Esophagus muscularis mucosa (tissue), 3 donors: ENCODE measurements around the gene ROBO1.

ENCODE experiments used
- POLR2A ChIP-seq: fragments of 450-650 bp; IDR thresholded peaks from one replicate; pipeline ENCODE4 v1.6.1; 2017; ENCODE audit warnings: antibody characterized with exemption, moderate library complexity, mild to moderate bottlenecking, low read depth
- POLR2AphosphoS5 ChIP-seq, 2 donors: sonication (generic); formaldehyde crosslinking; IDR thresholded peaks; one replicate each; pipeline ENCODE4 v1.6.1; 2017; ENCODE audit warnings: antibody characterized with exemption in 2 of 2
- TF ChIP-seq, protein P1 (sequence below), 3 experiments: fragments of 200-600 bp in 2 of 3; fragments of 450-650 bp in 1 of 3; sonication (generic) in 2 of 3; IDR thresholded peaks; one replicate each; pipeline ENCODE4 v1.5.1; 2017 to 2019; ENCODE audit warnings: antibody characterized with exemption in 3 of 3, mild to moderate bottlenecking in 2 of 3, moderate library complexity in 1 of 3

DNA sequence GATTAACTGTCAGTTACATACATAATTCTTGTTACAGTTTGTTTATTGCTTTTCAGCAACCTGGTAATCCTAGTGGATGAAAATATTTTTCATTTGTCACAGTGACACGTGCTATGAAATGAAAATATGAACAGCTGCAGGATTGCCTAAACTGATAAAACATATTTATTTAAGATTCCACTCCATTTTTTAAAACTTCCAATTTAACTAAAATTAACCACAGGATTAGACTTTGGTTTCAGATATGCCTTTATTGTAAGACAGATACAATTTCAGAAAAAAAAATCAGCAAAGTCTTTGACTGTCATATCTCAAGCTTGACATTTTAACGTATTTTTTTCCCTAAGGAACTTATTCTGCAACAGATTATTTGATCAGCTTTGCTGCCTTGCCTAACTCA lies 550.7 kb downstream of the ROBO1 start:
- TF ChIP-seq, protein P1, sequence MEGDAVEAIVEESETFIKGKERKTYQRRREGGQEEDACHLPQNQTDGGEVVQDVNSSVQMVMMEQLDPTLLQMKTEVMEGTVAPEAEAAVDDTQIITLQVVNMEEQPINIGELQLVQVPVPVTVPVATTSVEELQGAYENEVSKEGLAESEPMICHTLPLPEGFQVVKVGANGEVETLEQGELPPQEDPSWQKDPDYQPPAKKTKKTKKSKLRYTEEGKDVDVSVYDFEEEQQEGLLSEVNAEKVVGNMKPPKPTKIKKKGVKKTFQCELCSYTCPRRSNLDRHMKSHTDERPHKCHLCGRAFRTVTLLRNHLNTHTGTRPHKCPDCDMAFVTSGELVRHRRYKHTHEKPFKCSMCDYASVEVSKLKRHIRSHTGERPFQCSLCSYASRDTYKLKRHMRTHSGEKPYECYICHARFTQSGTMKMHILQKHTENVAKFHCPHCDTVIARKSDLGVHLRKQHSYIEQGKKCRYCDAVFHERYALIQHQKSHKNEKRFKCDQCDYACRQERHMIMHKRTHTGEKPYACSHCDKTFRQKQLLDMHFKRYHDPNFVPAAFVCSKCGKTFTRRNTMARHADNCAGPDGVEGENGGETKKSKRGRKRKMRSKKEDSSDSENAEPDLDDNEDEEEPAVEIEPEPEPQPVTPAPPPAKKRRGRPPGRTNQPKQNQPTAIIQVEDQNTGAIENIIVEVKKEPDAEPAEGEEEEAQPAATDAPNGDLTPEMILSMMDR (IDR thresholded peaks at IDR 0.05): no peak
- TF ChIP-seq POLR2A: no peak
- no peak for TF ChIP-seq POLR2AphosphoS5 (IDR thresholded peaks at IDR 0.05)
